IMR-90 (cell line): ENCODE data around the gene IL21R. TPM values are rescaled to one million over a fixed set of nuclear protein-coding genes. Genes with fewer than 3 reads are reported as not detected.

ENCODE experiments used
- ATAC-seq: fragments of 200-7000 bp; cut with Tn5 transposase; 2 replicates; pipeline ENCODE4 v1.9.1; 2020; ENCODE audit warnings: low read depth, mild to moderate bottlenecking, moderate library complexity
- BruUV-seq: library from RNA; stranded (reverse); fragments of 400-500 nt; replicated peaks from 2 replicates; lab custom pipeline; 2021; lab: Mats Ljungman, UMichigan
- CTCF ChIA-PET: fragments of 300-600 bp; formaldehyde crosslinking; extraction: SDS; loops from one replicate; lab custom pipeline; 2021; ENCODE audit warnings: antibody characterized with exemption; lab: Yijun Ruan, JAX
- POLR2A ChIA-PET: fragments of 300-600 bp; sonication (Branson Sonifier 250); formaldehyde crosslinking; loops from one replicate; lab custom pipeline; 2022; ENCODE audit warnings: antibody characterized with exemption; ENCODE audit not compliant: unreplicated experiment; lab: Charles Lee
- DNase-seq: peaks from one replicate; pipeline ENCODE4 v3.0.0; 2013
- H2AFZ ChIP-seq: replicated peaks from 2 replicates; pipeline ENCODE3; 2013; ENCODE audit warnings: low read length, mild to moderate bottlenecking; ENCODE audit not compliant: poor library complexity
- H2AK5ac ChIP-seq: 2 replicates; pipeline ENCODE4 v1.6.1; 2013; ENCODE audit warnings: low read depth, low read length, inconsistent platforms
- H2AK9ac ChIP-seq: replicated peaks from 2 replicates; pipeline ENCODE3; 2013; ENCODE audit warnings: mild to moderate bottlenecking, low read depth, low read length, moderate library complexity; ENCODE audit not compliant: poor library complexity
- H2BK120ac ChIP-seq: 2 replicates; pipeline ENCODE4 v1.6.1; 2013; ENCODE audit warnings: low read depth, low read length, inconsistent platforms
- H2BK15ac ChIP-seq: 3 replicates; pipeline ENCODE4 v1.6.1; 2013; ENCODE audit warnings: low read depth, low read length, inconsistent platforms
- H2BK20ac ChIP-seq: 2 replicates; pipeline ENCODE4 v1.6.1; 2013; ENCODE audit warnings: low read depth, mild to moderate bottlenecking, inconsistent platforms, low read length, moderate library complexity
- H2BK5ac ChIP-seq: 2 replicates; pipeline ENCODE4 v1.6.1; 2013; ENCODE audit warnings: mild to moderate bottlenecking, low read depth, low read length, inconsistent platforms; ENCODE audit not compliant: poor library complexity, severe bottlenecking
- H3K14ac ChIP-seq: replicated peaks from 2 replicates; pipeline ENCODE4 v1.6.1; 2013; ENCODE audit warnings: low read depth, low read length, inconsistent platforms
- H3K18ac ChIP-seq: 2 replicates; pipeline ENCODE4 v1.6.1; 2013; ENCODE audit warnings: low read depth, low read length, control low read depth
- H3K23ac ChIP-seq: 2 replicates; pipeline ENCODE4 v1.6.1; 2013; ENCODE audit warnings: low read depth, low read length, inconsistent platforms
- H3K27ac ChIP-seq: 2 replicates; pipeline ENCODE4 v1.5.1; 2013; ENCODE audit warnings: mild to moderate bottlenecking, control low read depth, low read length; ENCODE audit not compliant: insufficient read depth
- H3K27me3 ChIP-seq: 2 replicates; pipeline ENCODE4 v1.6.1; 2013; ENCODE audit warnings: low read length; ENCODE audit not compliant: control insufficient read depth, insufficient read depth
- H3K36me3 ChIP-seq: 2 replicates; pipeline ENCODE4 v1.6.1; 2013; ENCODE audit warnings: low read length, mixed read lengths; ENCODE audit not compliant: control insufficient read depth, insufficient read depth
- H3K4ac ChIP-seq: 2 replicates; pipeline ENCODE4 v1.6.1; 2013; ENCODE audit warnings: low read depth, low read length, inconsistent platforms
- H3K4me1 ChIP-seq: 2 replicates; pipeline ENCODE4 v1.6.1; 2013; ENCODE audit warnings: low read length, mixed read lengths; ENCODE audit not compliant: control insufficient read depth, insufficient read depth
- H3K4me2 ChIP-seq: 2 replicates; pipeline ENCODE4 v1.6.1; 2013; ENCODE audit warnings: low read depth, mild to moderate bottlenecking, control low read depth, low read length, moderate library complexity
- H3K4me3 ChIP-seq: 2 replicates; pipeline ENCODE4 v1.5.1; 2013; ENCODE audit warnings: low read depth, mild to moderate bottlenecking, control low read depth, low read length, moderate library complexity; ENCODE audit not compliant: insufficient read depth
- H3K56ac ChIP-seq: 2 replicates; pipeline ENCODE4 v1.6.1; 2013; ENCODE audit warnings: low read length, inconsistent platforms; ENCODE audit not compliant: insufficient read depth; ENCODE audit errors: extremely low read depth
- H3K79me1 ChIP-seq, 2 experiments: 2 replicates each; pipeline ENCODE4 v1.6.1; 2013; ENCODE audit warnings: low read length in 2 of 2, inconsistent platforms in 1 of 2, low read depth in 1 of 2
- H3K9ac ChIP-seq: 2 replicates; pipeline ENCODE4 v1.6.1; 2013; ENCODE audit warnings: low read depth, low read length, control low read depth
- H3K9me1 ChIP-seq: 2 replicates; pipeline ENCODE4 v1.6.1; 2013; ENCODE audit warnings: low read length, inconsistent platforms; ENCODE audit not compliant: insufficient read depth
- H3K9me3 ChIP-seq: 2 replicates; pipeline ENCODE4 v1.6.1; 2013; ENCODE audit warnings: low read length; ENCODE audit not compliant: control insufficient read depth, insufficient read depth
- H4K20me1 ChIP-seq: 2 replicates; pipeline ENCODE4 v1.6.1; 2013; ENCODE audit warnings: low read length, inconsistent platforms; ENCODE audit not compliant: insufficient read depth
- H4K5ac ChIP-seq: 2 replicates; pipeline ENCODE4 v1.6.1; 2013; ENCODE audit warnings: mild to moderate bottlenecking, low read depth, low read length, control low read depth
- H4K8ac ChIP-seq, 2 experiments: 2 replicates each; pipeline ENCODE4 v1.6.1; 2013; ENCODE audit warnings: low read depth in 2 of 2, low read length in 2 of 2, control low read depth in 1 of 2, inconsistent platforms in 1 of 2
- H4K91ac ChIP-seq: 2 replicates; pipeline ENCODE4 v1.6.1; 2013; ENCODE audit warnings: low read depth, low read length, inconsistent platforms; ENCODE audit not compliant: insufficient read depth
- BHLHE40 ChIP-seq: fragments of 150-350 bp; IDR thresholded peaks from 2 replicates; pipeline ENCODE4 v1.6.1; 2016; ENCODE audit warnings: mild to moderate bottlenecking, low read depth, low read length
- CEBPB ChIP-seq: IDR thresholded peaks from 2 replicates; pipeline ENCODE4 v1.6.1; 2012; ENCODE audit warnings: low read depth, low read length, improper control_type of control experiment
- CHD1 ChIP-seq: IDR thresholded peaks from 2 replicates; pipeline ENCODE4 v1.6.1; 2012; ENCODE audit warnings: low read depth, low read length, improper control_type of control experiment
- MAFK ChIP-seq: IDR thresholded peaks from 2 replicates; pipeline ENCODE4 v1.6.1; 2012; ENCODE audit warnings: low read depth, low read length, improper control_type of control experiment
- MAZ ChIP-seq: IDR thresholded peaks from 2 replicates; pipeline ENCODE4 v1.6.1; 2012; ENCODE audit warnings: low read depth, mild to moderate bottlenecking, low read length, improper control_type of control experiment, moderate library complexity, borderline replicate concordance
- NFE2L2 ChIP-seq: fragments of 150-350 bp; IDR thresholded peaks from 2 replicates; pipeline ENCODE4 v1.6.1; 2016; ENCODE audit warnings: low read depth, mild to moderate bottlenecking, low read length
- POLR2A ChIP-seq: IDR thresholded peaks from 2 replicates; pipeline ENCODE4 v1.6.1; 2012; ENCODE audit warnings: mild to moderate bottlenecking, low read depth, low read length
- SMC3 ChIP-seq: fragments of 150-350 bp; IDR thresholded peaks from 2 replicates; pipeline ENCODE4 v1.6.1; 2016; ENCODE audit warnings: low read depth, mild to moderate bottlenecking, antibody characterized with exemption, low read length, moderate library complexity
- USF2 ChIP-seq: fragments of 150-350 bp; IDR thresholded peaks from 2 replicates; pipeline ENCODE4 v1.6.1; 2017; ENCODE audit warnings: mild to moderate bottlenecking, antibody characterized with exemption, low read length, low read depth
- WGBS, 2 experiments: methylation state at CpG; one replicate each; pipeline versions ENCODE4 v1.1.5 to v1.1.7; 2013; ENCODE audit warnings: missing lambda C conversion rate in 2 of 2; ENCODE audit not compliant: insufficient read length in 1 of 2; ENCODE audit errors: extremely low coverage in 2 of 2; 5-methylcytosine and 5-hydroxymethylcytosine counted together
- dilution Hi-C: fragments of 300-500 bp; cut with HindIII; formaldehyde crosslinking; loops from one replicate; pipeline ENCODE4 v1.14.3; 2018; ENCODE audit warnings: low sequenced_read_pairs; ENCODE audit not compliant: unreplicated experiment
- in situ Hi-C: fragments of 300-500 bp; cut with MboI; formaldehyde crosslinking; loops from 3 replicates; pipeline ENCODE4 v1.14.3; 2019; ENCODE audit warnings: low sequenced_read_pairs, inconsistent platforms, mixed read lengths
- intact Hi-C: fragments of 100-400 bp; cut with micrococcal nuclease; formaldehyde crosslinking; loops from 2 replicates; pipeline ENCODE4 v1.10.0; 2022
- polyA plus RNA-seq, 3 experiments: library from polyadenylated mRNA; depleted of rRNA; stranded (reverse); fragments of >200 nt; gene quantifications; 2 replicates each; pipeline ENCODE4 v1.2.3, GENCODE V29; 2012; ENCODE audit warnings: low replicate concordance in 1 of 3
- total RNA-seq: library from RNA; depleted of rRNA; stranded (reverse); fragments of >200 nt; gene quantifications from 2 replicates; pipeline ENCODE4 v1.2.3, GENCODE V29; 2012

Gene IL21R
- total and polyA plus RNA-seq, 2 of the 4 experiments (the other 2 are of a cell fraction): 0.72 to 0.97 TPM

DNA sequence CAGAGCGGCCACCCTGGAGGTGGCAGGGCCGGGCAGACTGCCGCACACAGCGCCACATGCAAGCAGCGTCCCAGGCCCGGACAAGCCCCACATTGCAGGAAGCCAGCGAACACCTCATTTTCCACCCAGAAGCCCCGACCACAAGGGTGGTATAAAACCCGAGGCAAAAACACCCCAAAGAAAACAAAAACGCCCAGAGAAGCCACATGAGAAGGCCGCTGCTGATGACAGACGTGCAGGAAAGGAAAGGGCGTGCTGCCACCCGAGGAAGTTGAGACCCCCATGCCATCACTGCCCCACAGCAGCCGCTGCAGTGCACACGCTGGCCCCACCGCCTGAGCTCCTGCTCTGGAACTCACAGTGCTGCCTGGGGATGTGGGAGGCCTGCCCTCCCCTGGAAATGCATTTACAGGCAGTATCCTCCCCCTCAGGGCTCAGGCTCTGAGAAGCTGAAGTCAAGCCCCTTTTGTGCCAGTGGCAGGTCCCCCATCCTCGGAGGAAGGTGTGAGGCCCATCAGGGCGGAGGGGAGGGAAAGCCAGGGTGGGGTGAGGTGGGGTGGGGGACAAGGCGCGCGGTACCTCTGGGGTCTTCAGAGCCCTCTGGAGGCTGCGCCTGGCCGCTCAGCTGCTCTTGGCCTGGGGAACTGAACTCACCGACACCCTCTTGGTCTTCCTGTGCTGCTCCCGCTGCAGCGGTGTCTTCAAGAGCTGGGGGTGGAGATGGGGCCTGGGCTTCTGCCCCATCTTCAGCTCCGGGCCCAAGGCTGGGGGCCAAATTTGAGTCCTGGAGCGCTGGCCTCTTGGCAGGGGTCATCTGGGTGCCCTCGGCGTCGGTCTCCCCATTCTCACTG lies 62.0 kb downstream of the IL21R start:
- H3K14ac ChIP-seq: no peak overlapping the region
- no peak overlapping the region for H3K9ac ChIP-seq
- H3K4me1 ChIP-seq: peaks cover 4% of the 10 kb centered on the region
- no TSS peak for BruUV-seq
- no peak overlapping the region for H2AK5ac ChIP-seq
- no peak overlapping the region for H2BK20ac ChIP-seq
- no peak overlapping the region for H3K27ac ChIP-seq
- H2AK9ac ChIP-seq: no peak overlapping the region
- H2AFZ ChIP-seq: no peak overlapping the region
- H4K20me1 ChIP-seq: no peaks in the 10 kb centered on the region
- H3K79me1 ChIP-seq: no peaks in the 10 kb centered on the region; a peak in 1 of 4 replicates
- in situ Hi-C loops (loop anchor here (25.0 kb wide), 1 partner anchor 1627 kb away; no protein-coding TSS in a partner anchor), dilution Hi-C loops (no loop called here), intact Hi-C loops (no loop called here)
- 89% methylated on average over 11 of the region's 32 CpGs; no CpG with 5 or more reads in 1 of the 2 experiments for WGBS, 2 experiments
- no peak for ATAC-seq
- H3K27me3 ChIP-seq: no peaks in the 10 kb centered on the region
- H3K36me3 ChIP-seq: peaks cover 84% of the 10 kb centered on the region
- ChIA-PET CTCF (no interaction called here), POLR2A (no interaction called here)
- H3K18ac ChIP-seq: no peak overlapping the region
- H4K5ac ChIP-seq: no peak overlapping the region
- no peak overlapping the region for H3K23ac ChIP-seq
- no peak overlapping the region for H2BK5ac ChIP-seq
- H3K4me3 ChIP-seq: no peak overlapping the region
- no peak overlapping the region for H3K4me2 ChIP-seq
- no peak overlapping the region for H2BK120ac ChIP-seq
- H3K9me3 ChIP-seq: peaks cover 5% of the 10 kb centered on the region
- H4K8ac ChIP-seq: no peak overlapping the region
- H2BK15ac ChIP-seq: no peak overlapping the region
- H3K56ac ChIP-seq: no peak overlapping the region
- no peak for DNase-seq
- TF ChIP-seq NFE2L2 (no peak), CEBPB (no peak), MAFK (no peak), MAZ (no peak), SMC3 (no peak), USF2 (no peak), POLR2A (no peak), BHLHE40 (no peak), CHD1 (no peak)
- no peak overlapping the region for H4K91ac ChIP-seq
- no peak overlapping the region for H3K4ac ChIP-seq
- no peaks in the 10 kb centered on the region; the same call in 1 of the 2 replicates for H3K9me1 ChIP-seq
